ENCODE data around the gene MAPK8IP1. TPM values are rescaled to one million over a fixed set of nuclear protein-coding genes. Genes with fewer than 3 reads are reported as not detected.

The MAPK8IP1 gene
- total and polyA plus RNA-seq, 2 experiments from 2014 or later, result 7.4 to 12.6 TPM

- no peaks in the 10 kb centered on the region for H3K4me1 ChIP-seq (ENCODE audit: low read depth)
Measured at GRCh38 chr11:45926536-45927331, 41.3 kb downstream of the MAPK8IP1 start.

GRCh38 chr11:45927332-45927683 is 41.9 kb downstream of the MAPK8IP1 start:
- peaks cover 3% of the 10 kb centered on the region for H3K36me3 ChIP-seq
- H3K27ac ChIP-seq, result no peak overlapping the region
- H3K27me3 ChIP-seq, result peaks cover 26% of the 10 kb centered on the region
- no peaks in the 10 kb centered on the region for H3K4me1 ChIP-seq (ENCODE audit: low read depth)
- no peak overlapping the region for H3K4me3 ChIP-seq
- TF ChIP-seq CTCF (IDR thresholded peaks at IDR 0.05; ENCODE audit: low read depth, low read length), result no peak
- DNase-seq (ENCODE audit: low read depth in 1 of 2, low spot score in 1 of 2), result no peak
- no peaks in the 10 kb centered on the region for H3K9me3 ChIP-seq (ENCODE audit: low read depth)

More at GRCh38 chr11:45926536-45927331, 41.3 kb downstream of the MAPK8IP1 start:
- TF ChIP-seq CTCF (IDR thresholded peaks at IDR 0.05; ENCODE audit: low read depth, low read length), result no peak
- H3K9me3 ChIP-seq (ENCODE audit: low read depth), result no peaks in the 10 kb centered on the region
- H3K36me3 ChIP-seq, result no peaks in the 10 kb centered on the region
- no peak overlapping the region for H3K27ac ChIP-seq
- no peak for DNase-seq (ENCODE audit: low read depth in 1 of 2, low spot score in 1 of 2)
- H3K4me3 ChIP-seq, result no peak overlapping the region
- peaks cover 32% of the 10 kb centered on the region for H3K27me3 ChIP-seq

- no peak overlapping the region for H3K27ac ChIP-seq
- peaks cover 21% of the 10 kb centered on the region for H3K27me3 ChIP-seq
- peaks cover 8% of the 10 kb centered on the region for H3K36me3 ChIP-seq
- no peaks in the 10 kb centered on the region for H3K4me1 ChIP-seq (ENCODE audit: low read depth)
- H3K4me3 ChIP-seq, result no peak overlapping the region
- no peak for DNase-seq (ENCODE audit: low read depth in 1 of 2, low spot score in 1 of 2)
- no peak for TF ChIP-seq CTCF (IDR thresholded peaks at IDR 0.05; ENCODE audit: low read depth, low read length)
- no peaks in the 10 kb centered on the region for H3K9me3 ChIP-seq (ENCODE audit: low read depth)
Measured at GRCh38 chr11:45927684-45928413, 42.4 kb downstream of the MAPK8IP1 start.

- Histone ChIP-seq H3K27me3 (peaks cover 14% of the 10 kb centered on the region), H3K4me3 (no peak overlapping the region), H3K4me1 (ENCODE audit: low read depth) (no peaks in the 10 kb centered on the region), H3K36me3 (peaks cover 17% of the 10 kb centered on the region), H3K27ac (no peak overlapping the region), H3K9me3 (ENCODE audit: low read depth) (no peaks in the 10 kb centered on the region)
- DNase-seq (ENCODE audit: low read depth in 1 of 2, low spot score in 1 of 2), result no peak
- no peak for TF ChIP-seq CTCF (IDR thresholded peaks at IDR 0.05; ENCODE audit: low read depth, low read length)
Measured at GRCh38 chr11:45928535-45929215, 43.2 kb downstream of the MAPK8IP1 start.

GRCh38 chr11:45929486-45930030 is 44.1 kb downstream of the MAPK8IP1 start:
- H3K27ac ChIP-seq, result no peak overlapping the region
- TF ChIP-seq CTCF (IDR thresholded peaks at IDR 0.05; ENCODE audit: low read depth, low read length), result no peak
- no peaks in the 10 kb centered on the region for H3K9me3 ChIP-seq (ENCODE audit: low read depth)

More at GRCh38 chr11:45929486-45930030, 44.1 kb downstream of the MAPK8IP1 start:
- Histone ChIP-seq H3K27me3 (peaks cover 6% of the 10 kb centered on the region), H3K4me1 (ENCODE audit: low read depth) (peaks cover 6% of the 10 kb centered on the region), H3K36me3 (peaks cover 23% of the 10 kb centered on the region), H3K4me3 (no peak overlapping the region)
- DNase-seq (ENCODE audit: low read depth in 1 of 2, low spot score in 1 of 2), result no peak
